Suppressor macrophage (primary cell): ENCODE measurements around the gene PPP4R1.
"Not testable (repeated sequence)": the region's sequence is repeated elsewhere in the genome, so short reads cannot be mapped to it uniquely, and the experiment has no call there.

Experiments used
- DNase-seq, 4 experiments: peaks; one replicate each; pipeline ENCODE4 v3.0.0-alpha.2; 2020 to 2022
- total RNA-seq, 17 experiments: gene quantifications; one replicate each; lab custom pipeline; 2026; ENCODE audit warnings: mixed read lengths in 6 of 17, inconsistent platforms in 3 of 17; lab: John Stamatoyannopoulos, UW

The PPP4R1 gene
- 65.9 to 122 (median 96.8) reads per million in 17 experiments for total RNA-seq

- peak; percentile 72 to 93 (median 88) for DNase-seq
Observed at GRCh38 chr18:9614401-9615279, at the start of gene PPP4R1. Gene PPP4R1 (minus strand): TSS chr18:9614559. CDS start chr18:9614484, 75 bp downstream.

GRCh38 chr18:9663377-9663776, 49.0 kb upstream of the PPP4R1 start:
- no peak for DNase-seq

GRCh38 chr18:9661564-9661963, 47.2 kb upstream of the PPP4R1 start:
- DNase-seq = peak in 1 of 4 experiments; percentile 14

GRCh38 chr18:9659499-9660375, 45.4 kb upstream of the PPP4R1 start:
- no peak for DNase-seq

- DNase-seq = no peak
Observed at GRCh38 chr18:9658087-9658641, 43.8 kb upstream of the PPP4R1 start.

GRCh38 chr18:9655232-9655767, 40.9 kb upstream of the PPP4R1 start:
- no peak for DNase-seq

- DNase-seq = no peak
Observed at GRCh38 chr18:9653390-9653789, 39.0 kb upstream of the PPP4R1 start.

- DNase-seq = no peak
Observed at GRCh38 chr18:9649164-9649540, 34.8 kb upstream of the PPP4R1 start.

GRCh38 chr18:9648431-9649163, 34.2 kb upstream of the PPP4R1 start:
- DNase-seq = no peak

GRCh38 chr18:9647496-9648323, 33.4 kb upstream of the PPP4R1 start:
- peak in 3 of 4 experiments; percentile 18 to 27 (median 22) for DNase-seq

- peak in 1 of 4 experiments; percentile 23 for DNase-seq
Observed at GRCh38 chr18:9643549-9643948, 29.2 kb upstream of the PPP4R1 start.

- no peak for DNase-seq
Observed at GRCh38 chr18:9642799-9643462, 28.6 kb upstream of the PPP4R1 start.

GRCh38 chr18:9641081-9641480, 26.7 kb upstream of the PPP4R1 start:
- not testable (repeated sequence) for DNase-seq

GRCh38 chr18:9638886-9639285, 24.5 kb upstream of the PPP4R1 start:
- DNase-seq = no peak

- DNase-seq = no peak
Observed at GRCh38 chr18:9637036-9637767, 22.8 kb upstream of the PPP4R1 start.

- DNase-seq = no peak
Observed at GRCh38 chr18:9634856-9635255, 20.5 kb upstream of the PPP4R1 start.

- DNase-seq = no peak
Observed at GRCh38 chr18:9631814-9632496, 17.6 kb upstream of the PPP4R1 start.

- no peak for DNase-seq
Observed at GRCh38 chr18:9630444-9630843, 16.1 kb upstream of the PPP4R1 start.

GRCh38 chr18:9629709-9630108, 15.3 kb upstream of the PPP4R1 start:
- peak; percentile 9 to 63 (median 45) for DNase-seq
